A673 (cell line): ENCODE data around the gene ZNF503.

Experiments used
- EZH2 ChIP-seq: fragments of 200-600 bp; sonication (generic); IDR thresholded peaks from 2 replicates; pipeline ENCODE4 v1.6.1; 2017; ENCODE audit warnings: borderline replicate concordance, low read depth, mild to moderate bottlenecking, mixed read lengths, antibody characterized with exemption, low read length; ENCODE audit not compliant: poor library complexity, severe bottlenecking
- TF ChIP-seq, protein P1 (sequence below): fragments of 300-800, 200-600 bp; sonication (generic); conservative IDR thresholded peaks from 2 replicates; pipeline ENCODE4 v1.5.1; 2017; ENCODE audit warnings: low read depth, mild to moderate bottlenecking, antibody characterized with exemption, low read length, moderate library complexity, mixed read lengths

DNA sequence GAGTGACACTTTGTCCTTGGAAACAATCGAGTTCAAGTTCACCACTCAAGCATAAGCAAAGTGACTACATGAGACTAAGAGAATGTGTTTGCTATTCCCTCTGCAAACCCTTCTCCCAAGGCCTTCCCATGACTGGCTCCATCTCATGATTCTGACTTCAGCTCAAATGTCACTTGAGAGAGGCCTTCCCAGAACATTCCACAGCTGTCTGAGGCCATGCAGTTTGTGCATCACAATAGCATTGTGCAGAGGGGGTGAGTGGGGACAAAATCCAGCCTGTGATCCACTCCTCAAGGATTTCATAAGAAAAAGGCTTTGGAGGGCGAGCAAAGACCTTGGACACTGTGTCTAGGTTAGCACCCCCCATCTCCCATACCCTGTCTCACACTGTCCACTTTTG, 23.0 kb upstream of the ZNF503 start:
- TF ChIP-seq EZH2 = no peak
- TF ChIP-seq, protein P1, sequence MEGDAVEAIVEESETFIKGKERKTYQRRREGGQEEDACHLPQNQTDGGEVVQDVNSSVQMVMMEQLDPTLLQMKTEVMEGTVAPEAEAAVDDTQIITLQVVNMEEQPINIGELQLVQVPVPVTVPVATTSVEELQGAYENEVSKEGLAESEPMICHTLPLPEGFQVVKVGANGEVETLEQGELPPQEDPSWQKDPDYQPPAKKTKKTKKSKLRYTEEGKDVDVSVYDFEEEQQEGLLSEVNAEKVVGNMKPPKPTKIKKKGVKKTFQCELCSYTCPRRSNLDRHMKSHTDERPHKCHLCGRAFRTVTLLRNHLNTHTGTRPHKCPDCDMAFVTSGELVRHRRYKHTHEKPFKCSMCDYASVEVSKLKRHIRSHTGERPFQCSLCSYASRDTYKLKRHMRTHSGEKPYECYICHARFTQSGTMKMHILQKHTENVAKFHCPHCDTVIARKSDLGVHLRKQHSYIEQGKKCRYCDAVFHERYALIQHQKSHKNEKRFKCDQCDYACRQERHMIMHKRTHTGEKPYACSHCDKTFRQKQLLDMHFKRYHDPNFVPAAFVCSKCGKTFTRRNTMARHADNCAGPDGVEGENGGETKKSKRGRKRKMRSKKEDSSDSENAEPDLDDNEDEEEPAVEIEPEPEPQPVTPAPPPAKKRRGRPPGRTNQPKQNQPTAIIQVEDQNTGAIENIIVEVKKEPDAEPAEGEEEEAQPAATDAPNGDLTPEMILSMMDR = no peak
